PC-9 (cell line): ENCODE data around the gene CD79B. TPM values are rescaled to one million over a fixed set of nuclear protein-coding genes. Genes with fewer than 3 reads are reported as not detected.

Experiments
- BruUV-seq: library from RNA; stranded (reverse); fragments of 400-500 nt; replicated peaks from 2 replicates; lab custom pipeline; 2021; lab: Mats Ljungman, UMichigan
- CTCF ChIA-PET: fragments of 300-600 bp; sonication (Branson Sonifier 250); formaldehyde crosslinking; loops from one replicate; lab custom pipeline; 2022; ENCODE audit warnings: antibody characterized with exemption; lab: Charles Lee
- POLR2A ChIA-PET: fragments of 300-600 bp; sonication (Branson Sonifier 250); formaldehyde crosslinking; loops from one replicate; lab custom pipeline; 2022; ENCODE audit warnings: antibody characterized with exemption; ENCODE audit not compliant: unreplicated experiment; lab: Charles Lee
- DNase-seq, 2 experiments: peaks; one replicate each; pipeline versions ENCODE4 v3.0.0 to v3.0.0-alpha.2; 2015 to 2022; ENCODE audit warnings: mixed read lengths in 1 of 2
- H2AFZ ChIP-seq: fragments of 200-600 bp; sonication (generic); 2 replicates; pipeline ENCODE4 v1.8.1; 2017; ENCODE audit warnings: antibody characterized with exemption
- H3F3A ChIP-seq: fragments of 200-600 bp; sonication (generic); 2 replicates; pipeline ENCODE4 v1.8.1; 2017; ENCODE audit warnings: antibody characterized with exemption, mild to moderate bottlenecking, low read depth; ENCODE audit not compliant: insufficient read depth
- H3K27ac ChIP-seq: fragments of 200-600 bp; sonication (generic); 2 replicates; pipeline ENCODE4 v1.6.1; 2016; ENCODE audit warnings: mixed run types
- H3K27me3 ChIP-seq: fragments of 200-600 bp; sonication (generic); 2 replicates; pipeline ENCODE4 v1.6.1; 2016; ENCODE audit warnings: low read depth, mixed run types; ENCODE audit not compliant: insufficient read depth
- H3K36me3 ChIP-seq: fragments of 200-600 bp; sonication (generic); 2 replicates; pipeline ENCODE4 v1.6.1; 2016; ENCODE audit warnings: low read depth, mixed run types
- H3K4me1 ChIP-seq: fragments of 200-600 bp; sonication (generic); replicated peaks from 2 replicates; pipeline ENCODE4 v1.6.1; 2016; ENCODE audit warnings: mixed run types; ENCODE audit not compliant: insufficient read depth
- H3K4me2 ChIP-seq: fragments of 200-600 bp; sonication (generic); 2 replicates; pipeline ENCODE4 v1.6.1; 2017; ENCODE audit warnings: mixed run types
- H3K4me3 ChIP-seq: fragments of 200-600 bp; sonication (generic); 2 replicates; pipeline ENCODE4 v1.6.1; 2016; ENCODE audit warnings: mixed run types
- H3K79me2 ChIP-seq: fragments of 200-600 bp; sonication (generic); 2 replicates; pipeline ENCODE4 v1.6.1; 2017; ENCODE audit warnings: low read depth, mixed run types
- H3K9me2 ChIP-seq: fragments of 200-600 bp; sonication (generic); 2 replicates; pipeline ENCODE4 v1.8.1; 2017; ENCODE audit warnings: mild to moderate bottlenecking; ENCODE audit not compliant: insufficient read depth
- H3K9me3 ChIP-seq: fragments of 200-600 bp; sonication (generic); 2 replicates; pipeline ENCODE4 v1.8.1; 2016; ENCODE audit warnings: low read depth; ENCODE audit not compliant: insufficient read depth
- H4K20me1 ChIP-seq: fragments of 200-600 bp; sonication (generic); 2 replicates; pipeline ENCODE4 v1.8.1; 2017; ENCODE audit not compliant: insufficient read depth
- EZH2 ChIP-seq: fragments of 200-600 bp; sonication (generic); IDR thresholded peaks from 2 replicates; pipeline ENCODE4 v1.8.0; 2017; ENCODE audit warnings: antibody characterized with exemption, low read depth
- intact Hi-C: fragments of 100-400 bp; cut with micrococcal nuclease; formaldehyde crosslinking; loops from one replicate; pipeline ENCODE4 v1.10.0; 2022; ENCODE audit not compliant: unreplicated experiment
- total RNA-seq: library from RNA; stranded (reverse); gene quantifications from 2 replicates; pipeline ENCODE4 v1.2.3, GENCODE V29; 2021
- TF ChIP-seq, protein P1 (sequence below): fragments of 200-600 bp; sonication (generic); conservative IDR thresholded peaks from 2 replicates; pipeline ENCODE4 v1.6.1; 2017; ENCODE audit warnings: mixed run types, antibody characterized with exemption, mild to moderate bottlenecking, moderate library complexity

CD79B gene
- total RNA-seq, 1 experiment from 2014 or later = not detected

DNA sequence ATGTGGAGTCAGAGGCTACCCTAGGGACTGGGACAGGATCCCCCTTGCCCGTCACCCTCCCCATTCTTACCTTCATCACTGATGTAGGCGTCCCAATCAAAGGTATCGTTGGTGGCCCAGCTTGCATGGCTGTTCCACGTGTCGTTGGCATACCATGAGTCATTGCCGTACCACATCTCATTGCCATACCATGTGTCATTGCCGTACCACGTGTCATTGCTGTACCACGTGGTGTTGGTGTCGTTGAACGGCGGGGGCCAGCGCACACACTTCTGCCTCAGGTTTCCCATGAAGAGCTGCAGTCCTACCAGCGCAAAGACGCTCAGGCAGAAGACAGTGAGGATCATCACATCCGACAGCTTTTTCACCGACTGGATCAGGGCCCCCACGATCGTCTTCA, 35.8 kb upstream of the CD79B start:
- no peak for DNase-seq
- Histone ChIP-seq H3F3A (0 out of 2 replicates have a peak, but pooled peaks cover under 1% of the 10 kb centered on the region), H3K4me1 (no peaks in the 10 kb centered on the region), H3K9me2 (no peaks in the 10 kb centered on the region), H3K9me3 (no peaks in the 10 kb centered on the region), H3K79me2 (no peaks in the 10 kb centered on the region), H3K4me3 (no peak overlapping the region), H2AFZ (no peak overlapping the region), H4K20me1 (no peaks in the 10 kb centered on the region), H3K27me3 (no peaks in the 10 kb centered on the region), H3K27ac (no peak overlapping the region), H3K4me2 (no peak overlapping the region), H3K36me3 (no peaks in the 10 kb centered on the region)
- TF ChIP-seq, protein P1, sequence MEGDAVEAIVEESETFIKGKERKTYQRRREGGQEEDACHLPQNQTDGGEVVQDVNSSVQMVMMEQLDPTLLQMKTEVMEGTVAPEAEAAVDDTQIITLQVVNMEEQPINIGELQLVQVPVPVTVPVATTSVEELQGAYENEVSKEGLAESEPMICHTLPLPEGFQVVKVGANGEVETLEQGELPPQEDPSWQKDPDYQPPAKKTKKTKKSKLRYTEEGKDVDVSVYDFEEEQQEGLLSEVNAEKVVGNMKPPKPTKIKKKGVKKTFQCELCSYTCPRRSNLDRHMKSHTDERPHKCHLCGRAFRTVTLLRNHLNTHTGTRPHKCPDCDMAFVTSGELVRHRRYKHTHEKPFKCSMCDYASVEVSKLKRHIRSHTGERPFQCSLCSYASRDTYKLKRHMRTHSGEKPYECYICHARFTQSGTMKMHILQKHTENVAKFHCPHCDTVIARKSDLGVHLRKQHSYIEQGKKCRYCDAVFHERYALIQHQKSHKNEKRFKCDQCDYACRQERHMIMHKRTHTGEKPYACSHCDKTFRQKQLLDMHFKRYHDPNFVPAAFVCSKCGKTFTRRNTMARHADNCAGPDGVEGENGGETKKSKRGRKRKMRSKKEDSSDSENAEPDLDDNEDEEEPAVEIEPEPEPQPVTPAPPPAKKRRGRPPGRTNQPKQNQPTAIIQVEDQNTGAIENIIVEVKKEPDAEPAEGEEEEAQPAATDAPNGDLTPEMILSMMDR = no peak
- no peak for TF ChIP-seq EZH2
- no TSS peak for BruUV-seq
- ChIA-PET POLR2A (no interaction called here), CTCF (no interaction called here)
- intact Hi-C loops = no loop called here

DNA sequence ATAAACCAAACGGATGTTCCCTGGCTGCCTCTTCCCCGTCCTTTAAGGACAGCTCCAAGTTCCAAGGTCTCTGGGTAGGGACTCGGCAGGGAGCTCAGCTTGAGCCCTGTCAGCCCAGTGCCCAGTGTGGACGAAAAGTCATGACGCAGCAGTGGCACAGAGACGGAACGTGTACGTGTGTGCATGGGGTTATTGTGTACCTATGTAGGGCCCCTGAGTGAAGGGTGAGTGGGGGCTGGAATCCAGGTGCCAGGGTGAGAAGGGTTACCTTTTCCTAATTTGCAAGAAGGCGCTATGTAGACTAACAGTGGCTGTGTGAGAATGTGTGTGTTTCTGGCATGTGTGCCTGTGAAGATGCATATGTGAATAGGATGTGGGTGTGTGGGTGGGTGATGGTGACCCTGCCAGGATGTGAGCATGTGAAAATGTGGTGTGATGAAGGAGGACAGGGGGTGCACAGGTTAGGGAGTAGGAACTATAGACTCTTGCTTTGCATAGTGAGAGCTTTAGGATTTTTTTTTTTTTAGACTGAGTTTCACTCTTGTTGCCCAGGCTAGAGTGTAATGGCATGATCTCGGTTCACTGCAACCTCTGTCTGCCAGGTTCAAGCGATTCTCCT, 34.6 kb upstream of the CD79B start:
- no peaks in the 10 kb centered on the region for H3K27me3 ChIP-seq
- no peaks in the 10 kb centered on the region for H4K20me1 ChIP-seq
- no peaks in the 10 kb centered on the region for H3K4me1 ChIP-seq
- no peaks in the 10 kb centered on the region for H3K9me3 ChIP-seq
- no peak for TF ChIP-seq EZH2
- TF ChIP-seq, protein P1 = no peak
- no peaks in the 10 kb centered on the region for H3K36me3 ChIP-seq
- peaks cover 12% of the 10 kb centered on the region for H3F3A ChIP-seq
- ChIA-PET POLR2A (no interaction called here), CTCF (interaction anchor here (0.6 to 0.7 kb wide), 2 partner anchors 53 to 288 kb away, joined by 3 to 24 read pairs; no protein-coding TSS in a partner anchor)
- no peak overlapping the region for H3K4me3 ChIP-seq
- no peak overlapping the region for H3K27ac ChIP-seq
- no peaks in the 10 kb centered on the region for H3K79me2 ChIP-seq
- H3K9me2 ChIP-seq = no peaks in the 10 kb centered on the region
- no TSS peak for BruUV-seq
- no peak for DNase-seq
- H2AFZ ChIP-seq = no peak overlapping the region
- no peak overlapping the region for H3K4me2 ChIP-seq
- intact Hi-C loops = no loop called here

DNA sequence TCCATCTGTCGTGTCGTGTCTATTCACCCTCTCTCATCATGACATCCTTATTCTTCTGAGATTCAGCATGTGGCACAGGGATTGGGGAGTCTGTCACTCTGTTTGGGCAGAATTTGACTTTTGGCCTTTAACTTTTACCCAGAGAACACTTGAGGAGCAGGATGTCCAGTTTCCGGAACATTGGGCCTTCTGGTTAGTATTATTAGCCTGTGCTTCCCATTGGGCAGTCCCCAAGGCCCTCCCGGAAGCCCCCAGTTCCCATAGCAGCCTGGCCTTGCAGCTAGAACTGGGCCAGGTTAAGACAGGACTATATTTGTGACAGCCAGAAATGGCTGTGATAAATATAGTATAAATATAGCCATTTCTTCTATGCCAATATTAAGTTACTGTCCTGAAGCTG, 31.0 kb upstream of the CD79B start:
- Histone ChIP-seq H2AFZ (no peak overlapping the region), H3K9me2 (no peaks in the 10 kb centered on the region), H3K79me2 (no peaks in the 10 kb centered on the region), H3K9me3 (no peaks in the 10 kb centered on the region), H3K36me3 (no peaks in the 10 kb centered on the region), H3K4me2 (no peak overlapping the region), H3K27me3 (no peaks in the 10 kb centered on the region), H3K4me3 (no peak overlapping the region), H3K27ac (no peak overlapping the region), H4K20me1 (no peaks in the 10 kb centered on the region), H3F3A (peaks cover 12% of the 10 kb centered on the region), H3K4me1 (peaks cover 14% of the 10 kb centered on the region)
- intact Hi-C loops = no loop called here
- ChIA-PET POLR2A (interaction anchor here (0.5 to 0.6 kb wide), 2 partner anchors 182 to 285 kb away, joined by 4 to 6 read pairs; no protein-coding TSS in a partner anchor), CTCF (no interaction called here)
- no peak for TF ChIP-seq EZH2
- TF ChIP-seq, protein P1 = no peak
- no peak for DNase-seq
- no TSS peak for BruUV-seq
